ENCODE measurements around the gene UTP11. TPM values are rescaled to one million over a fixed set of nuclear protein-coding genes. Genes with fewer than 3 reads are reported as not detected.

The UTP11 gene
- total and polyA plus RNA-seq, 2 of the 8 experiments (the other 6 are each of a cell fraction or from before 2014, with no cell fraction given) = 19.5 to 60.5 TPM

DNA sequence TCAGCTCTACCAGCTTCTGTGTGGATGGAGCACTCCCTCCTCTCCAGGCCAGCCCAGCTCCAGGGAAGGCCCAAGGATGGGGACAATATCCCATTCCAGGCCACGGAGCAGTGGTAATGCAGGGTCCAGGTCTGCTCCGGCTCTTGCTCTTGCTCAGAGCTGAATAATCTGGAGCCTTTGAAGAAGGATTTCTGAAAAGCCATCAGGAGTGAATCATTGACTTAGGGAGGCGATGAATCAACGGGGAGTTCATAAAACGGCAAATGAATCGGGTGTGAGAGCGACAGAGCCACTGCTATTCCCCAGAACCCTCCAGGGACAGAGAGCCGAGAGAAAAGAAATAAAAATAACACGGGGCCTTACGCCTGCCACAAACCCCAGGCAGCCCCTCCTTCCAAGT is 26.3 kb downstream of the UTP11 start:
- peaks cover under 1 to 8% (median 5%) of the 10 kb centered on the region in 4 experiments; a peak in 5 of 7 replicates for H3K27me3 ChIP-seq (replicated peaks in 1 of 4; ENCODE audit: control insufficient read depth in 3 of 4, extremely low read depth in 1 of 4, insufficient read depth in 3 of 4, low read length in 3 of 4)
- POLR2A ChIA-PET (ENCODE audit: partially characterized antibody) = interaction anchor here (1.1 to 7.6 kb wide), 3 partner anchors 8 to 443 kb away, joined by 3 to 59 read pairs (median 4); partner anchors contain the start of gene POU3F1
- H2BK20ac ChIP-seq (ENCODE audit: low read length) = no peak overlapping the region
- H2BK12ac ChIP-seq (ENCODE audit: low read depth, low read length) = no peak overlapping the region
- H3K79me1 ChIP-seq (ENCODE audit: low read depth, low read length) = peaks cover 2% of the 10 kb centered on the region; the same call in 1 of the 2 replicates
- no peak overlapping the region for H3K56ac ChIP-seq (replicated peaks; ENCODE audit: insufficient read length, low read depth, low read length)
- no peak overlapping the region for H2AFZ ChIP-seq (ENCODE audit: low read length)
- WGBS, 2 experiments (ENCODE audit: extremely low coverage in 1 of 2, insufficient coverage in 1 of 2, insufficient read length in 1 of 2, insufficient replicate concordance in 2 of 2, low coverage in 1 of 2, low lambda C conversion rate in 2 of 2, missing lambda C conversion rate in 1 of 2) = 90% methylated on average over 10 of the region's 10 CpGs; no CpG with 5 or more reads in 1 of the 2 experiments
- H3K4me1 ChIP-seq (replicated peaks in 1 of 4; ENCODE audit: control insufficient read depth in 3 of 4, insufficient read depth in 4 of 4, low read length in 3 of 4) = peaks cover 0 to 5% (median 4%) of the 10 kb centered on the region in 4 experiments; a peak in 4 of 7 replicates
- peaks cover 0 to 8% of the 10 kb centered on the region in 2 experiments; a peak in 2 of 4 replicates for H3K79me2 ChIP-seq (ENCODE audit: control insufficient read depth in 1 of 2, insufficient read depth in 2 of 2, low read length in 2 of 2)
- no peak for DNase-seq (ENCODE audit: low read depth in 1 of 2, low spot score in 2 of 2)
- no peak overlapping the region for H4K5ac ChIP-seq (ENCODE audit: insufficient read length, low read depth, low read length)
- H2BK120ac ChIP-seq (replicated peaks; ENCODE audit: low read depth, low read length) = no peak overlapping the region
- no peak overlapping the region for H3K27ac ChIP-seq (ENCODE audit: low read depth, low read length)
- CTCF ChIA-PET (ENCODE audit: partially characterized antibody) = interaction anchor here (0.9 to 5.8 kb wide), 9 partner anchors 9 to 461 kb away, joined by 3 to 32 read pairs (median 7); no protein-coding TSS in a partner anchor
- FAIRE-seq = no peak
- no peak overlapping the region for H3K14ac ChIP-seq (ENCODE audit: insufficient read length)
- no peaks in the 10 kb centered on the region; a peak in 1 of 4 replicates for H3K9me3 ChIP-seq (ENCODE audit: insufficient read depth in 2 of 2, low read depth in 1 of 2, low read length in 1 of 2)
- H4K20me1 ChIP-seq (replicated peaks in 1 of 2; ENCODE audit: control insufficient read depth in 1 of 2, insufficient read depth in 2 of 2, low read length in 2 of 2) = peaks cover 8 to 9% of the 10 kb centered on the region in 2 experiments
- no peak overlapping the region for H3K9ac ChIP-seq (replicated peaks in 1 of 4; ENCODE audit: extremely low read depth in 1 of 4, low read depth in 3 of 4, low read length in 3 of 4)
- H3K36me3 ChIP-seq (ENCODE audit: control insufficient read depth in 2 of 4, insufficient read depth in 4 of 4, low read length in 3 of 4) = peaks cover 0 to 10% (median 0%) of the 10 kb centered on the region in 4 experiments; a peak in 1 of 8 replicates
- H3K4me2 ChIP-seq (ENCODE audit: insufficient read depth in 1 of 2, low read depth in 2 of 2, low read length in 2 of 2) = no peak overlapping the region
- H3K23ac ChIP-seq (ENCODE audit: insufficient read length) = no peak overlapping the region
- no peak overlapping the region for H2BK15ac ChIP-seq (ENCODE audit: low read length)
- no peak overlapping the region for H3K4ac ChIP-seq (replicated peaks; ENCODE audit: insufficient read length, low read depth, low read length)
- H4K91ac ChIP-seq (replicated peaks; ENCODE audit: insufficient read length, low read length) = no peak overlapping the region
- H3K4me3 ChIP-seq (ENCODE audit: extremely low read depth in 1 of 4, insufficient read depth in 2 of 4, low read depth in 3 of 4, low read length in 4 of 4) = no peak overlapping the region
- no peak overlapping the region for H4K8ac ChIP-seq (ENCODE audit: extremely low read depth, insufficient read depth, low read length)
- H3K23me2 ChIP-seq (ENCODE audit: low read depth, low read length) = peaks cover 6% of the 10 kb centered on the region; the same call in 1 of the 2 replicates
- TF ChIP-seq SP2 (IDR thresholded peaks at IDR 0.05; ENCODE audit: low read length) (no peak), POU5F1 (IDR thresholded peaks at IDR 0.05; ENCODE audit: low read depth, low read length) (no peak), TBP (IDR thresholded peaks at IDR 0.05; ENCODE audit: low read depth, low read length) (no peak), SP4 (IDR thresholded peaks at IDR 0.05; ENCODE audit: low read length) (no peak), KDM4A (IDR thresholded peaks at IDR 0.05; ENCODE audit: low read depth, low read length, severe bottlenecking) (no peak), RFX5 (IDR thresholded peaks at IDR 0.05; ENCODE audit: borderline replicate concordance, low read depth, low read length) (no peak), YY1 (IDR thresholded peaks at IDR 0.05; ENCODE audit: low read depth, low read length) (no peak), JUN (IDR thresholded peaks at IDR 0.05; ENCODE audit: low read depth, low read length) (no peak), CHD1 (IDR thresholded peaks at IDR 0.05; ENCODE audit: low read depth, low read length) (no peak), PHF8 (conservative IDR thresholded peaks at IDR 0.05; ENCODE audit: low read depth, low read length) (no peak), SAP30 (IDR thresholded peaks at IDR 0.05; ENCODE audit: insufficient read depth, insufficient replicate concordance, low read length) (no peak), ASH2L (IDR thresholded peaks at IDR 0.05; ENCODE audit: low read length) (no peak), RBBP5 (IDR thresholded peaks at IDR 0.05; ENCODE audit: borderline replicate concordance, low read depth, low read length) (no peak)
- H2AK5ac ChIP-seq (ENCODE audit: low read depth, low read length) = no peak overlapping the region
- no peak overlapping the region for H2BK5ac ChIP-seq (ENCODE audit: low read depth, low read length)
- H3K18ac ChIP-seq (ENCODE audit: extremely low read depth, low read length) = no peak overlapping the region
